HL-60 (cell line): ENCODE measurements around the gene GKN2.

Experiments used
- DNase-seq, 2 experiments: peaks; one replicate each; pipeline ENCODE4 v3.0.0-alpha.2; 2010 to 2020; ENCODE audit warnings: low read depth in 1 of 2, low spot score in 1 of 2
- H3K27ac ChIP-seq: fragments of 250-450 bp; sonication (Bioruptor Pico); replicated peaks from 2 replicates; pipeline ENCODE4 v1.5.1; 2020; ENCODE audit warnings: mild to moderate bottlenecking, moderate library complexity
- H3K27me3 ChIP-seq: fragments of 250-450 bp; sonication (Bioruptor Pico); 2 replicates; pipeline ENCODE4 v1.5.1; 2021; ENCODE audit warnings: mild to moderate bottlenecking, moderate library complexity; ENCODE audit not compliant: insufficient read depth, poor library complexity, severe bottlenecking
- H3K4me3 ChIP-seq: replicated peaks from 2 replicates; pipeline ENCODE4 v1.5.1; 2011; ENCODE audit warnings: mild to moderate bottlenecking, control low read depth, low read length; ENCODE audit not compliant: insufficient read depth
- GABPA ChIP-seq: IDR thresholded peaks from 2 replicates; pipeline ENCODE4 v1.6.1; 2012; ENCODE audit warnings: low read depth
- POLR2AphosphoS5 ChIP-seq: IDR thresholded peaks from 2 replicates; pipeline ENCODE4 v1.6.1; 2012; ENCODE audit warnings: low read depth
- SPI1 ChIP-seq: IDR thresholded peaks from 2 replicates; pipeline ENCODE4 v1.6.1; 2012; ENCODE audit warnings: low read depth, mild to moderate bottlenecking, borderline replicate concordance
- TF ChIP-seq, protein P1 (sequence below): IDR thresholded peaks from 2 replicates; pipeline ENCODE4 v1.6.1; 2012; ENCODE audit warnings: low read depth; ENCODE audit not compliant: insufficient replicate concordance
- TF ChIP-seq, protein P2 (sequence below): IDR thresholded peaks from one replicate; pipeline ENCODE4 v1.5.1; 2011; ENCODE audit warnings: low read length, control low read depth, inconsistent platforms; ENCODE audit not compliant: insufficient read depth

GKN2 gene

DNA sequence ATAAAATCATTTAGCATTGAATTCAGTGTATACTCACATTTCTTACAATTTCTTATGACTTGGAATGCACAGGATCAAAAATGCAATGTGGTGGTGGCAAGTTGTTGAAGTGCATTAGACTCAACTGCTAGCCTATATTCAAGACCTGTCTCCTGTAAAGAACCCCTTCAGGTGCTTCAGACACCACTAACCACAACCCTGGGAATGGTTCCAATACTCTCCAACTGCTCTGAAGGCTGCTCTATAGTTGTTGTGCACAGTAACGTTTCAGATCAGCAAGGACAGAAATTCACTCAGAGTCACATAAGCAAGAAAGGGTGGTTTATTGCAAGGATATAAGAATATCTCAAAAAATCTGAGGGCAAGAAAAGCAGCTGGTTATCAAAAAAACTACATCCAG lies 28.3 kb upstream of the GKN2 start:
- DNase-seq, result no peak
- Histone ChIP-seq H3K27ac (no peak overlapping the region), H3K27me3 (peaks cover 3% of the 10 kb centered on the region), H3K4me3 (no peak overlapping the region)
- no peak for TF ChIP-seq POLR2AphosphoS5
- TF ChIP-seq, protein P1, sequence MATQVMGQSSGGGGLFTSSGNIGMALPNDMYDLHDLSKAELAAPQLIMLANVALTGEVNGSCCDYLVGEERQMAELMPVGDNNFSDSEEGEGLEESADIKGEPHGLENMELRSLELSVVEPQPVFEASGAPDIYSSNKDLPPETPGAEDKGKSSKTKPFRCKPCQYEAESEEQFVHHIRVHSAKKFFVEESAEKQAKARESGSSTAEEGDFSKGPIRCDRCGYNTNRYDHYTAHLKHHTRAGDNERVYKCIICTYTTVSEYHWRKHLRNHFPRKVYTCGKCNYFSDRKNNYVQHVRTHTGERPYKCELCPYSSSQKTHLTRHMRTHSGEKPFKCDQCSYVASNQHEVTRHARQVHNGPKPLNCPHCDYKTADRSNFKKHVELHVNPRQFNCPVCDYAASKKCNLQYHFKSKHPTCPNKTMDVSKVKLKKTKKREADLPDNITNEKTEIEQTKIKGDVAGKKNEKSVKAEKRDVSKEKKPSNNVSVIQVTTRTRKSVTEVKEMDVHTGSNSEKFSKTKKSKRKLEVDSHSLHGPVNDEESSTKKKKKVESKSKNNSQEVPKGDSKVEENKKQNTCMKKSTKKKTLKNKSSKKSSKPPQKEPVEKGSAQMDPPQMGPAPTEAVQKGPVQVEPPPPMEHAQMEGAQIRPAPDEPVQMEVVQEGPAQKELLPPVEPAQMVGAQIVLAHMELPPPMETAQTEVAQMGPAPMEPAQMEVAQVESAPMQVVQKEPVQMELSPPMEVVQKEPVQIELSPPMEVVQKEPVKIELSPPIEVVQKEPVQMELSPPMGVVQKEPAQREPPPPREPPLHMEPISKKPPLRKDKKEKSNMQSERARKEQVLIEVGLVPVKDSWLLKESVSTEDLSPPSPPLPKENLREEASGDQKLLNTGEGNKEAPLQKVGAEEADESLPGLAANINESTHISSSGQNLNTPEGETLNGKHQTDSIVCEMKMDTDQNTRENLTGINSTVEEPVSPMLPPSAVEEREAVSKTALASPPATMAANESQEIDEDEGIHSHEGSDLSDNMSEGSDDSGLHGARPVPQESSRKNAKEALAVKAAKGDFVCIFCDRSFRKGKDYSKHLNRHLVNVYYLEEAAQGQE, result no peak
- TF ChIP-seq, protein P2, sequence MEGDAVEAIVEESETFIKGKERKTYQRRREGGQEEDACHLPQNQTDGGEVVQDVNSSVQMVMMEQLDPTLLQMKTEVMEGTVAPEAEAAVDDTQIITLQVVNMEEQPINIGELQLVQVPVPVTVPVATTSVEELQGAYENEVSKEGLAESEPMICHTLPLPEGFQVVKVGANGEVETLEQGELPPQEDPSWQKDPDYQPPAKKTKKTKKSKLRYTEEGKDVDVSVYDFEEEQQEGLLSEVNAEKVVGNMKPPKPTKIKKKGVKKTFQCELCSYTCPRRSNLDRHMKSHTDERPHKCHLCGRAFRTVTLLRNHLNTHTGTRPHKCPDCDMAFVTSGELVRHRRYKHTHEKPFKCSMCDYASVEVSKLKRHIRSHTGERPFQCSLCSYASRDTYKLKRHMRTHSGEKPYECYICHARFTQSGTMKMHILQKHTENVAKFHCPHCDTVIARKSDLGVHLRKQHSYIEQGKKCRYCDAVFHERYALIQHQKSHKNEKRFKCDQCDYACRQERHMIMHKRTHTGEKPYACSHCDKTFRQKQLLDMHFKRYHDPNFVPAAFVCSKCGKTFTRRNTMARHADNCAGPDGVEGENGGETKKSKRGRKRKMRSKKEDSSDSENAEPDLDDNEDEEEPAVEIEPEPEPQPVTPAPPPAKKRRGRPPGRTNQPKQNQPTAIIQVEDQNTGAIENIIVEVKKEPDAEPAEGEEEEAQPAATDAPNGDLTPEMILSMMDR, result no peak

DNA sequence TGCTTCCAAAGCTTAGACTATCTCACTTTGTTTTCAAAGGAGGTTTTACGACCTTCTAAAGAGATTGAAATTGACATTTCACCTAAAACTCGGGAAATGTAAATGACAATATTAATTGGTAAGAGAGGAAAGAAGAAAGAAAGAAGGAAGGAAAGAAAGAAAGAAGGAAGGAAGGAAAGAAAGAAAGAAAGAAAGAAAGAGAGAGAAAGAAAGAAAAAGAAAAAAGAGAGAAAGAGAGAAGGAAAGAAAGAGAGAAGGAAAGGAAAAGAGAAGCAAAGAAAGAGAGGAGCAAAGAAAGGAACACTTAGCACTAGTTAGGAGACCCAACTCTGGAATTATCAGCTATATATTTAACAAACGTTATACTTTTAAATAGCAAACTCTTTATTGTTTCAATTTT lies 25.4 kb upstream of the GKN2 start:
- no peak overlapping the region for H3K27ac ChIP-seq
- no peak for DNase-seq
- H3K4me3 ChIP-seq, result no peak overlapping the region
- peaks cover 3% of the 10 kb centered on the region for H3K27me3 ChIP-seq
- TF ChIP-seq SPI1 (no peak), GABPA (no peak), POLR2AphosphoS5 (no peak)
- TF ChIP-seq, protein P2, result no peak
- TF ChIP-seq, protein P1, result no peak

DNA sequence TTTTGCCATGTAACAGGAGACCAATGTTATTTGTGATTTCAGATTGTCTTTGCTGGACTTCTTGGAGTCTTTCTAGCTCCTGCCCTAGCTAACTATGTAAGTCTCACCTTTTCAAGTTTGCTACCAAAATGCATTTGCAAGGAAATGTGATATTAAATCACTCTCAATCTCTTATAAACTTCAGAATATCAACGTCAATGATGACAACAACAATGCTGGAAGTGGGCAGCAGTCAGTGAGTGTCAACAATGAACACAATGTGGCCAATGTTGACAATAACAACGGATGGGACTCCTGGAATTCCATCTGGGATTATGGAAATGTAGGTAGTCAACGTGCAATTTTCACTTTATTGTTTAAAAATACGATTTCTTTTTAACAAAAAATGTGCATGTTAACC lies 24.8 kb upstream of the GKN2 start:
- Histone ChIP-seq H3K4me3 (no peak overlapping the region), H3K27me3 (peaks cover 3% of the 10 kb centered on the region), H3K27ac (no peak overlapping the region)
- TF ChIP-seq, protein P2, result no peak
- TF ChIP-seq SPI1 (no peak), POLR2AphosphoS5 (no peak), GABPA (no peak)
- TF ChIP-seq, protein P1, result no peak
- no peak for DNase-seq
